H7 (cell line): ENCODE data around the gene SMR3B. TPM values are rescaled to one million over a fixed set of nuclear protein-coding genes. Genes with fewer than 3 reads are reported as not detected.

Source experiments
- DNase-seq: peaks from one replicate; pipeline ENCODE4 v3.0.0; 2012
- H3K27me3 ChIP-seq: 2 replicates; pipeline ENCODE4 v1.6.0; 2011; ENCODE audit warnings: mild to moderate bottlenecking, low read length; ENCODE audit not compliant: control insufficient read depth, insufficient read depth
- H3K36me3 ChIP-seq: replicated peaks from 2 replicates; pipeline ENCODE4 v1.5.1; 2011; ENCODE audit warnings: low read length; ENCODE audit not compliant: control insufficient read depth, insufficient read depth
- H3K4me3 ChIP-seq: 2 replicates; pipeline ENCODE4 v1.5.1; 2011; ENCODE audit warnings: low read depth, mild to moderate bottlenecking, control low read depth, low read length, moderate library complexity; ENCODE audit not compliant: insufficient read depth
- total RNA-seq: library from RNA; depleted of rRNA; stranded (reverse); fragments of >200 nt; shearing (Covaris generic); gene quantifications from 2 replicates; pipeline ENCODE4 v1.2.3, GENCODE V29; 2014; rRNA removed

Gene SMR3B
- not detected in 2 replicates for total RNA-seq

DNA sequence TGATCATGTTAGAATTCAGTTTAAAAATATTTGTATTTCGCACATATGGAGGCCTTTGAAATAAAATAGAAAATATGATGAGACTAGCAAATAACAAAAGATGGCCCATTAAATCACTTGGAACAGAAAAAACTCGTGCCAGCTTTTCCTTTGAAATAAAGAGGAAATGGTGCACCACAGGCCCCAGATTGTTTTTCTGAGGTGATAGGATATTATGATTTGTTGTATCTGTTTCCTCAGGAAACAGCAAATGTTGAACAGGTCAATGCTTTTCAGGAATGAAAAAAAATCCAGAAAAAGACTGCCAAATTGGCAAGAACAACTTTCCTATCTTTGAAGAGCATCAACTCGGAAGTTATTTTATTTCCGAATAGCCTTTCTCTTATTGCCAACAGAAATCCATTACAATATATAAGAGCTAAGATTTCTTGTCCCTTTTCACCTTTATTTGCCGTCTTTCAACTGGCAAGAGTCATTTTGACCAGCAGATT lies at the start of gene SMR3B:
Gene SMR3B (plus strand): TSS at position 441 of the 491 bp plus-strand sequence. CDS start 1,380 bp downstream, outside the sequence.
- no peaks in the 10 kb centered on the region for H3K27me3 ChIP-seq
- H3K4me3 ChIP-seq = no peak within 1 kb of the TSS
- no peaks in the 10 kb centered on the region for H3K36me3 ChIP-seq
- DNase-seq = no peak

DNA sequence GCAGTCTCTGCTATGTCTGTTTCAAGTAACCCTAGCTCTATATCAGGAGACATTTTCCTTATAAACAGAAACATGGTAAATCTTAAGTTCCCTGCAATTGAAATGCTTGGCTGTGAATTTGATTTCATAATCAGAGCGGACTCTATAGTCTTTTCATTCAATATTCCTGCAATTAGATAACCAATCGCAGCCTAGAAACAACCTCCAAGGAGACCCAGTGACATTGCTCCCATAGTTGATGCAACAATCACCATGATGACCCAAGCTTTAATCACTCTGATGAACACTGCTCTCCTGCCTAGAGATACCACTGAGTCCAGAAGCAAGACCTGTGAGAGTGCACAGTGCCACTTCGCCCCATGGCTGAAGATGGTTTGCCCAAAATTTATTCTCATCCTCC lies 48.2 kb upstream of the SMR3B start, which contains the start of gene CABS1:
Gene CABS1 (plus strand): TSS at position 301 of the 400 bp plus-strand sequence. CDS start 59 bp downstream, at position 360.
- no peak within 1 kb of the TSS for H3K4me3 ChIP-seq
- no peaks in the 10 kb centered on the region for H3K27me3 ChIP-seq
- H3K36me3 ChIP-seq = no peaks in the 10 kb centered on the region
- no peak for DNase-seq

DNA sequence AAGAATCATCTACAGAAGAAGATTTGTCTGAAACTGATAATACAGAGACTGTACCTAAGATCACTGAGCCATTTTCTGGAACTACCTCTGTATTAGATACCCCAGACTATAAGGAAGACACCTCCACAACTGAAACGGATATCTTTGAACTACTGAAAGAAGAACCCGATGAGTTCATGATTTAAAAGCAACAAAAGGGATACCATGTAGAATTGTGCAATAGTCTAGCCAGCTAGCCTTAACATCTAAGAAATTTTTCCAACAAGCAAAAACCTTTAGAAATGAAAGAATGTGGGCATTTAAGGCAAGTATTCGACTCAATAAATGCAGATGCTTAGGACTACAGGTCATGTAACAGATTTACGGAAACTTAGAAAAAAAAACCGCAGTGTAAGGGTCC lies 46.9 kb upstream of the SMR3B start:
- Histone ChIP-seq H3K27me3 (no peaks in the 10 kb centered on the region), H3K36me3 (no peaks in the 10 kb centered on the region), H3K4me3 (no peak overlapping the region)
- DNase-seq = no peak

DNA sequence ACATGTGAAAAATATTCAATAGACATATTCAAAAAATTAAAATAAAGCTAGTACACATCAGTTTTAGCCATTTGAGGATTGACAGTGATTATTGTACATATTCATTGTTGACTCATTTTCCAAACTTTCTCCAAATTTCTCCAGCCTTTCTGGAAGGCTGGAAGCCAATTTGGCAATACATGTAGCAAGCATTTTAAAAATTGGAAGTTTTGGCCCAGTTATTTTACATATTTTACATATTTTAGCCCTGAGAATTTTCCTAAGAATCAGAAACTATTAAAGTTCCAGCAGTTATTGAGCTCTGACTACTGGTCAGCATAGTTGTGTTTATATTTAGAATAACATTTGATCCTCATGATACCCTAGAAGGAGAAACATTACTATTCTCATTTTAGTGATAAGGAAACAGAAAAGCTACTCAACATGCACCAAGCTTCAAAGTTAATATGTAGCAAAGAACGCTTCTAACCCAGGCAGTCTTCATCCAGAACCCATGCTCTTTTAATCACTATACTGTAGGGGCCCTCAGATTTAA lies 45.0 kb upstream of the SMR3B start:
- H3K27me3 ChIP-seq = no peaks in the 10 kb centered on the region
- no peak for DNase-seq
- no peak overlapping the region for H3K4me3 ChIP-seq
- no peaks in the 10 kb centered on the region for H3K36me3 ChIP-seq

DNA sequence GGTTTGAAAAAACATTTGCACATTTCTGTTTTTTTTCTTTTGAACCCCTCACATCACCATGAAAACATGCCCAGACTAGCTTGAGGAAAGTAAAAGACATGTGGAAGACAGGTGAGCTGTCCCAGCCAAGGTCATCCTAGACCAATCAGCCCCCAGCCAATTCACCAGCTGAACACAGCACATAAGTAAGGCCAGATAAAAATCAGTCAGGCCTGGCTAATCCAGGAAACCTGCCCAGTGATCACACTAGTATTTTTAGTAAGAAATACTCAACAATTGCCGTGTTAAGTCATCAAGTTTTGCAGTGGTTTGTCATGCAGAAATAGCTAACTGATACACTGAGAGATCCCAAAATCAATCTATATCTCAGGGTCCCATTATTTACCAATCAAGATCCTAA lies 26.7 kb upstream of the SMR3B start:
- Histone ChIP-seq H3K36me3 (no peaks in the 10 kb centered on the region), H3K27me3 (no peaks in the 10 kb centered on the region), H3K4me3 (no peak overlapping the region)
- DNase-seq = no peak

DNA sequence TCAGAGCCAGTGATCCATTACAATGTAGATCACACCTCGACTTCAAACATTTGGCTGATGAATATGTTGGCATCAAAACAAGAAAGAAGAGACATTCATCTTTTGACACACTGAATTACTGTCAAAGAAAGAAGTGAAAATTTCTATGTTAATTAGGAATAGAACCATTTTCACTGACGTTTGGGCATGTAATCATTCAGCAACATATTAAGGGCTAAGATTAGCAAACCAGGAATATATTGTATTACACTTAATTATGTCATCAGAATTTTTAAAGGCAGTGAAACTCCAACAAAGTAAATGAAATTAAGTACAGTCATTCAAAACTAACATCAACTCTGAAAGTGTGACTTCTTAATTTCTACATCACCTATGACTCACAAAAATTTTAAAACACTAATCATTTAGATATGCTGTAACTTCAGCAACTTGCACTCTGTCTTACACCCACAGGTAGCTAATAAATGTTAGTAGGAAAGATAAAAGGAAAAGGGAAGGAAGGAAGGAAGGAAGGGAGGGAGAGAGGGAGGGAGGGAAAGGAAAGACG lies 23.7 kb upstream of the SMR3B start:
- Histone ChIP-seq H3K4me3 (no peak overlapping the region), H3K27me3 (no peaks in the 10 kb centered on the region), H3K36me3 (no peaks in the 10 kb centered on the region)
- DNase-seq = no peak

DNA sequence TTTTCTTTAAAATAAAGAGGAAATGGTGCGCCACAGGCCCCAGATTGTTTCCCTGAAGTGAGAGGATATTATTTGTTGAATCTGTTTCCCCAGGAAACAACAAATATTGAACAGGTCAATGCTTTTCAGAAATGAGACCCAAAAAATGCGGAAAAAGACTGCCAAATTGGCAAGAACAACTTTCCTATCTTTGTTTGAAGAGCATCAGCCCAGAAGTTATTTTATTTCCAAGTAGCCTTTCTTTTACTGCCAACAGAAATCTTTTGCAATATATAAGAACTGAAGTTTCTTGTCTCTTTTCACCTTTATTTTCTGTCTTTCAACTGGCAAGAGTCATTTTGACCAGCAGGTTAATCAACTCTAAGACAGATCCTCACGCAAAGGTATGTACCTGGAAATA lies 22.5 kb upstream of the SMR3B start, which contains the start of gene SMR3A:
Gene SMR3A (plus strand): TSS at position 301 of the 400 bp plus-strand sequence. CDS start 1,356 bp downstream, outside the sequence.
- Histone ChIP-seq H3K36me3 (no peaks in the 10 kb centered on the region), H3K4me3 (no peak within 1 kb of the TSS), H3K27me3 (no peaks in the 10 kb centered on the region)
- no peak for DNase-seq

DNA sequence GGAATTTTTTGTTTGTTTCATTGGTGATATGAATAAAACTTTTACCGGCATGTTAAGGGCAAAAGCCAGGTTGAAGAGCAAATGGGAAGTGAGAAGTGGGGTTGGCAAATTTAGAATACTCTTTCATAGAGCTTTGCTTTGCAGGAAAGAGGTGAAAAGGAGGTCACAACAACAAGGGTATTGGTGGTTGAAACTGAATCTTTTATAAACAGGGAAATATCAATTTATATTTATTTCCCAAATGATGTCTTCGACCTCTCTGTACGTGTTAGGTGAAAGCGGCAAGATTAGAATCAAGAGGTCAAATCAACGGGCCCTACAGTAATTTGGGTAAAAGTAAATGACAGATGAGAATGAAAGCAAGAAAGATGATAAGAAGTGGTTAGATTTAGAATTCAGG lies 18.9 kb upstream of the SMR3B start:
- H3K4me3 ChIP-seq = no peak overlapping the region
- no peak for DNase-seq
- no peaks in the 10 kb centered on the region for H3K27me3 ChIP-seq
- no peaks in the 10 kb centered on the region for H3K36me3 ChIP-seq

DNA sequence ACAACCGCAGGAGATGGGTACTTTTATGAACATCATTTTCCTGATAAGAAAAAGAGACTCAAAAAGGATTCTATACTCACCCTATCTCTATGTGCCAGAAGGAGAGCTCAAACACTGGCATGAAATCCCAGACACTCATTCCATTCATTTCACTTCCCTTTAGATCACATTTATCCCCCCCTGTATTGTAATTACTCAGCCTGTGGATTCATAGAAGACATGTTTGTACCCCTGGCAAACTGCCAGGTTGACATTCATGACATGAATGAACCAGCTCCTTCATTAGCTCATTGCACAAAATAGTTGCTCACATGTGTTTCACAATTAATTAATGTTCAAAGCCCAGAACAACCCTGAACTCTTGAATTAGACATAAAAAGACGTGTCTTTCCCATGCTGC lies 17.5 kb upstream of the SMR3B start:
- DNase-seq = no peak
- Histone ChIP-seq H3K4me3 (no peak overlapping the region), H3K27me3 (no peaks in the 10 kb centered on the region), H3K36me3 (no peaks in the 10 kb centered on the region)

DNA sequence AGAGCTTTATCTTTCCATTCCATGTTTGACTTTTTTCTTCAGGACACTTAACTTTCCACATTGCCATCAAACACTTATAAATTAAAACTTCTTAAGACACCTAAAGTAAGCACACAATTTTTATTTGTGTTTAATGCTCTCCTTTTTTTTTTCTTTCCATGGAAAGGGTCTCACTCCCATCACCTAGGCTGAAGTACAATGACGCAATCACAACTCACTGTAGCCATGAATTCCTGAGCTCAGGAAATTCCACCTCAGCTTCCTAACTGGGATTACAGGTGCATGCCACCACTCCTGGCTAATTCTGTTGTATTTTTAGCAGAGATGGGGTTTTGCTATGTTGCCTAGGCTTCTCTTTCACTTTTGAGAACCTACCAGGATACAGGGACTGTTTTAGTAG lies 15.1 kb upstream of the SMR3B start:
- Histone ChIP-seq H3K4me3 (no peak overlapping the region), H3K36me3 (no peaks in the 10 kb centered on the region), H3K27me3 (no peaks in the 10 kb centered on the region)
- no peak for DNase-seq

DNA sequence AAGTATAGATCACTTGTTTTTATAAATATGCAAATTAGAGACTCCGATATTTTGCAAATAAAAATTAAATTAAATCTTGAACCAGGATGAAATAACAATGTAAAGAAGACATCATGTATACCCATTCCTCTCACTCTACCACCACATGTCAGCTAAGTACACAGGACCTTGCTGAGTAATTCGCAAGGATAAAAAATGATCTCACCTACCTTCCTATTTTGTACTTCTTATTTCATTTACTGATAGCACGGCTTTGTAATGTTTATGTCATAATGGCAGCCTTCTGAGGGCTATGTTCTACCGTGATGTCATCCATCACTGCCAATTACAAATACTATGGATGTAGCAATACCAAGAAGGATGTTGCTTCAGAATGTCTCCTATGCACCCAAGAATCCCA lies 10.9 kb upstream of the SMR3B start:
- H3K4me3 ChIP-seq = no peak overlapping the region
- no peaks in the 10 kb centered on the region for H3K27me3 ChIP-seq
- DNase-seq = no peak
- no peaks in the 10 kb centered on the region for H3K36me3 ChIP-seq

DNA sequence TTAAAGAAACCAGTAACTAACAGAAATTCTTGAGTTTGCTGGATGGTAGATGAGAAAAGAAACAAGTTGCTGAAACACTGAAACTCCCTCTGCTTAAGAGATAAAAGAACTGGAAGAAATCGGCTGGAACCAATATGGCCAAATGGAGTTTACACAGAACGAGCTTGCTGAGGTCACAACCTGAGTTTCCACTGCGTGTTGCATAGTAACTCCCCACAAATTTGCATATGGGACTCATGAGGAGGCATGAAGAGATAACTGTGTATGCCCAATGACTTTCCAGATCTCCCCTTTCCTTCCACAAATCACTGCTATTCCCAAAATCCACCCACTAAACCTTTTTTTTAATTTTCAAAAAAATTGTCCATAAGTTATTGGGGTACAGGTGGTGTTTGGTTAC lies 10.2 kb upstream of the SMR3B start:
- Histone ChIP-seq H3K27me3 (no peaks in the 10 kb centered on the region), H3K36me3 (no peaks in the 10 kb centered on the region), H3K4me3 (no peak overlapping the region)
- DNase-seq = no peak

DNA sequence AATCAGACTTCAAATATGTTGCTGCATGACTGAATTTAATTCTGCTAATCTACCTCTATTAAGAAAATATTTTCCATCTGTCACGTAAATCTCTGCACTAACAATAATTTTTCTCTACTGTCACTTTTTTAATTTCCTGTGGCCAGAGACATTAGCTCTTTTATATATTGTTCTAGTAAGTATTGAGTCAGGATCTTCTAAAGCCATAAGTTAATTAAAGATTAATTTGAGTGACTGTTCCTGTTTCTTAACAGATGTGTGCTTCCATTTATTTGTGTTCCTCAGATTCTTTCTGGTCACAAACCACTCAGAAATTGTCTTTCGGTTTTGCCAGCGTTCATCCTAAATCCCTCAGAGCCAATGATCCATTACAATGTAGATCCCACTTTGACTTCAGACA lies 2.4 kb upstream of the SMR3B start:
- Histone ChIP-seq H3K4me3 (no peak overlapping the region), H3K27me3 (no peaks in the 10 kb centered on the region), H3K36me3 (no peaks in the 10 kb centered on the region)
- DNase-seq = no peak

DNA sequence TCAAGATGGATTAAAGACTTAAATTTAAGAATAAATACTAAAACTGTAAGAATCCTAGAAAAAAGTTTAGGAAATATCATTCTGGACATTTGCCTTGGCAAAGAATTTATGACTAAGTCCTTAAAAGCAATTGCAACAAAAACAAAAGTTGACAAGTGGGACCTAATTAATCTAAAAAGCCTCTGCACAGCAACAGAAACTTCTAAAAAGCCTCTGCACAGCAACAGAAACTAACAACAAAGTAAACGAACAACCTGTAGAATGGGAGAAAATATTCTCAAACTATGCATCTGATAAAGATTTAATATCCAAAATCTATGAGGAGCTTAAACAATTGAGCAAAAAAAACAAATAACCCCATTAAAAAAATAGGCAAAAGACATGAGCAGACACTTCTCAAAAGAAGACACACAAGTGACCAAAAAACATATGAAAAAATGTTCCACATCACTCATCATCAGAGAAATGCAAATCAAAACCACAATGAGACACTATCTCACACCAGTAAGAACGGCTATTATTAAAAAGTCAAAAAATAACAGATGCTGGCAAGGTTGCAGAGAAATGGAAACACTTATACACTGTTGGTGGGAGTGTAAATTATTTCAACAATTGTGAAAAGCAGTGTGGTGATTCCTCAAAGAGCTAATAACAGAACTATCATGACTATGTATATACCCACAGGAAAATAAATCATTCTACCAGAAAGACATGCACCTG lies 9.3 kb downstream of the SMR3B start:
- Histone ChIP-seq H3K4me3 (no peak overlapping the region), H3K27me3 (no peaks in the 10 kb centered on the region)
- no peak for DNase-seq

DNA sequence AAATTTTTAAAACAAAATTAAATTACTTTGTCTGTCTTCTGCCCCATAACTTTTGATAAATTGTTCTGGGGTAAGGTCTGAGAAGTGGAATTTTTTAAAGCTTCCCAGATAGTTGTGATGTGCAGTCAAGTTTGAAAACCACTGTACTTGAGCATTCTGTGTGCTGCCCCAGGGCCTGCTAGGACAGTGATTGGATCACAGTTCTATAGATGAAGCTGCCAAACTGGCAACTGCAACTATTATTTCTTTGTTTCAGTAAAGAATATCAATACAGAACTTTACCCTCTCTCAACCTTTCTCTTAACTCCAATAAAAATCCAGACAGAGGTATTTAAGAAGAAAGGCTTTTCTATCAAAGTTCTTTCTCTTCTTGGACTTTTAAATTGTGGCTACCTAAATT lies 14.6 kb downstream of the SMR3B start, which contains the start of gene OPRPN:
Gene OPRPN (plus strand): TSS at position 361 of the 400 bp plus-strand sequence. CDS start 1,346 bp downstream, outside the sequence.
- no peak within 1 kb of the TSS for H3K4me3 ChIP-seq
- no peak for DNase-seq
- H3K36me3 ChIP-seq = no peaks in the 10 kb centered on the region
- H3K27me3 ChIP-seq = no peaks in the 10 kb centered on the region

More for the DNA sequence above, 9.3 kb downstream of the SMR3B start:
- no peaks in the 10 kb centered on the region for H3K36me3 ChIP-seq
